Thoracic aorta (tissue), 2 donors: ENCODE data around the gene RFXAP. TPM values are rescaled to one million over a fixed set of nuclear protein-coding genes. Genes with fewer than 3 reads are reported as not detected.

Source experiments
- ATAC-seq: fragments of 150-250 bp; one replicate; pipeline ENCODE4 v1.8.0; 2017; ENCODE audit warnings: low read depth; ENCODE audit not compliant: insufficient number of reproducible peaks, low FRiP score
- DNase-seq: peaks from one replicate; pipeline ENCODE4 v3.0.0-alpha.2; 2020; ENCODE audit warnings: low spot score
- H3K27ac ChIP-seq, 2 donors: fragments of 200-600 bp; sonication (generic); 1 replicate in 1 of 2; 2 replicates in 1 of 2; pipeline ENCODE4 v1.5.1; 2016; ENCODE audit warnings: mild to moderate bottlenecking in 2 of 2, moderate library complexity in 2 of 2
- H3K27me3 ChIP-seq: fragments of 200-600 bp; sonication (generic); replicated peaks from 2 replicates; pipeline ENCODE4 v1.6.0; 2016; ENCODE audit warnings: mild to moderate bottlenecking; ENCODE audit not compliant: insufficient read depth
- H3K36me3 ChIP-seq: fragments of 200-600 bp; sonication (generic); one replicate; pipeline ENCODE4 v1.5.1; 2016
- H3K4me1 ChIP-seq, 2 donors: fragments of 200-600 bp; sonication (generic); 1 replicate in 1 of 2; 2 replicates in 1 of 2; pipeline versions ENCODE4 v1.5.1 to v1.6.0; 2016; ENCODE audit warnings: low read depth in 2 of 2, mild to moderate bottlenecking in 1 of 2; ENCODE audit not compliant: control insufficient read depth in 1 of 2
- H3K4me3 ChIP-seq: fragments of 200-600 bp; sonication (generic); 2 replicates; pipeline ENCODE4 v1.5.1; 2016; ENCODE audit warnings: mild to moderate bottlenecking
- H3K9me3 ChIP-seq: fragments of 200-600 bp; sonication (generic); 2 replicates; pipeline ENCODE4 v1.5.1; 2016
- total RNA-seq, 2 donors: library from RNA; depleted of rRNA; stranded (reverse); fragments of >200 nt; gene quantifications; one replicate each; pipeline versions ENCODE4 v1.1.0 to v1.2.3, GENCODE V29; 2016
- TF ChIP-seq, protein P1 (sequence below): fragments of 200-600 bp; sonication (generic); IDR thresholded peaks from one replicate; pipeline ENCODE4 v1.5.1; 2019; ENCODE audit warnings: antibody characterized with exemption

RFXAP gene
- total RNA-seq, 2 donors from 2014 or later: 2.2 to 6.3 TPM

DNA sequence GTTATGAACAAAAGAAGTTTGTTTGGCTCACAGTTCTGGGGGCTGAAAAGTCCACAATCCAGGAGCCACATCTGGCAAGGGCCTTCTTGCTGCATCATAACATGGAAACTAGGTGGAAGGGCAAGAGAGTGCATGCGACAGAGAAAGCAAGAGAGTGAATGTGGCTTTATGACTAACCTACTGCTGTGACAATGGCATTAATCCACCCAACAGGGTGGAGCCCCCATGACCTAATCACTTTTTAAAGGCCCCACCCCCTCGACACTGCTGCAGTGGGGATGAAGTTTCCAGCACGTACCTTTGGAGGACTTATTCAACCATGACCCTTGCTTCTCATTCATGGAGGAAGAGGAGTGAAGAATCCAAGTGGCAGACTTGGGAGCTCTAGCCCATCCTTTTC lies 30.0 kb upstream of the RFXAP start:
- Histone ChIP-seq H3K36me3 (no peaks in the 10 kb centered on the region), H3K27ac (no peak overlapping the region), H3K9me3 (no peaks in the 10 kb centered on the region), H3K4me3 (no peak overlapping the region), H3K4me1 (no peaks in the 10 kb centered on the region), H3K27me3 (no peaks in the 10 kb centered on the region)
- DNase-seq (no peak), ATAC-seq (no peak)
- TF ChIP-seq, protein P1, sequence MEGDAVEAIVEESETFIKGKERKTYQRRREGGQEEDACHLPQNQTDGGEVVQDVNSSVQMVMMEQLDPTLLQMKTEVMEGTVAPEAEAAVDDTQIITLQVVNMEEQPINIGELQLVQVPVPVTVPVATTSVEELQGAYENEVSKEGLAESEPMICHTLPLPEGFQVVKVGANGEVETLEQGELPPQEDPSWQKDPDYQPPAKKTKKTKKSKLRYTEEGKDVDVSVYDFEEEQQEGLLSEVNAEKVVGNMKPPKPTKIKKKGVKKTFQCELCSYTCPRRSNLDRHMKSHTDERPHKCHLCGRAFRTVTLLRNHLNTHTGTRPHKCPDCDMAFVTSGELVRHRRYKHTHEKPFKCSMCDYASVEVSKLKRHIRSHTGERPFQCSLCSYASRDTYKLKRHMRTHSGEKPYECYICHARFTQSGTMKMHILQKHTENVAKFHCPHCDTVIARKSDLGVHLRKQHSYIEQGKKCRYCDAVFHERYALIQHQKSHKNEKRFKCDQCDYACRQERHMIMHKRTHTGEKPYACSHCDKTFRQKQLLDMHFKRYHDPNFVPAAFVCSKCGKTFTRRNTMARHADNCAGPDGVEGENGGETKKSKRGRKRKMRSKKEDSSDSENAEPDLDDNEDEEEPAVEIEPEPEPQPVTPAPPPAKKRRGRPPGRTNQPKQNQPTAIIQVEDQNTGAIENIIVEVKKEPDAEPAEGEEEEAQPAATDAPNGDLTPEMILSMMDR: no peak

GRCh38 chr13:36789730-36790129 lies 29.3 kb upstream of the RFXAP start:
- DNase-seq: no peak
- no peaks in the 10 kb centered on the region for H3K9me3 ChIP-seq
- H3K4me3 ChIP-seq: no peak overlapping the region
- H3K4me1 ChIP-seq: no peaks in the 10 kb centered on the region
- H3K27ac ChIP-seq: no peak overlapping the region
- TF ChIP-seq, protein P1: no peak
- H3K27me3 ChIP-seq: no peaks in the 10 kb centered on the region
- no peaks in the 10 kb centered on the region for H3K36me3 ChIP-seq
- ATAC-seq: no peak

DNA sequence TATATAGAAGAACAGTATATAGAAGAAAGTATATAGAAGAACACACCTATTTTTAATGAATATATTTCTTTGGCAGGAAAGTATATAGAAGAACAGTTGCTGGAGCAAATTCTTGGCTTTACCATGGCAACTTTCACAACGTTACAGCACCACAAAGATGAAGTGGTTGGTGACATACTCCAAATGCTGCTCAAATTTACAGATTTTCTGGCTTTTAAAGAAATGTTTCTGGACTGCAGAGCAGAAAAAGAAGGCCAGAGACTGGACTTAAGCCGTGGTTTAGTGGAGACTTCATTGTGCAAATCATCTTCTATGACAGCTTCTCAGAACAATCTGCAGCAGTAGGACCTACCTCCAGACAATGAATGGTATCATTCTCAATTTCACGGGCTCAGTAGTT lies 24.3 kb upstream of the RFXAP start:
- H3K36me3 ChIP-seq: no peaks in the 10 kb centered on the region
- DNase-seq (no peak), ATAC-seq (no peak)
- no peaks in the 10 kb centered on the region for H3K4me1 ChIP-seq
- H3K27me3 ChIP-seq: peaks cover 2% of the 10 kb centered on the region
- TF ChIP-seq, protein P1: no peak
- H3K27ac ChIP-seq: no peak overlapping the region
- H3K9me3 ChIP-seq: no peaks in the 10 kb centered on the region
- H3K4me3 ChIP-seq: no peak overlapping the region

DNA sequence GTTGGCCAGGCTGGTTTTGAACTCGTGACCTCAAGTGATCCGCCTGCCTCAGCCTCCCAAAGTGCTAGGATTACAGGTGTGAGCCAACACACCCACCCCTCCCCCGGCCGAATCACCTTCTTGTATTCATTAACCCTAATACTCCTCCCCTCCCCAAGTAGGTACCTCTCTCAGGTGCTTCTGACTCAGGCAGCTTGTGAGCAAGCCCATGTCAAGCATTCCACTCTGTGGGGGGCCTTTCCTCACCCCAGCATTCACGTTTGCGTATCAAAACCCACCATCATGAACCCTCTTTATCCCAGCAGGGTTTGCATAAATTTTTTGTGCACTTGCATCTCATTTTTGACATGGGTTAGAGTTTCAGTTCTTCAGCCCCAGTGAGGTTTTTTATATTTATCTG lies 23.6 kb upstream of the RFXAP start:
- Histone ChIP-seq H3K4me1 (no peaks in the 10 kb centered on the region), H3K36me3 (no peaks in the 10 kb centered on the region), H3K27ac (no peak overlapping the region), H3K4me3 (no peak overlapping the region), H3K9me3 (no peaks in the 10 kb centered on the region), H3K27me3 (peaks cover 4% of the 10 kb centered on the region)
- DNase-seq (no peak), ATAC-seq (no peak)
- TF ChIP-seq, protein P1: no peak

GRCh38 chr13:36796052-36796451 lies 23.0 kb upstream of the RFXAP start:
- ATAC-seq (no peak), DNase-seq (no peak)
- H3K4me3 ChIP-seq: no peak overlapping the region
- no peaks in the 10 kb centered on the region for H3K36me3 ChIP-seq
- H3K9me3 ChIP-seq: no peaks in the 10 kb centered on the region
- H3K27ac ChIP-seq: no peak overlapping the region
- no peaks in the 10 kb centered on the region for H3K4me1 ChIP-seq
- TF ChIP-seq, protein P1: no peak
- peaks cover 4% of the 10 kb centered on the region for H3K27me3 ChIP-seq
